SK-N-SH treated with all-trans-retinoic acid at 6 μM for 48 hours (cell line): ENCODE data around the gene SLC7A4.

Experiments used
- ATAC-seq: fragments of 200-7000 bp; cut with Tn5 transposase; 3 replicates; pipeline ENCODE4 v1.9.1; 2020; ENCODE audit warnings: mild to moderate bottlenecking, moderate library complexity
- ARNTL ChIP-seq: fragments of 450-650 bp; formaldehyde crosslinking; IDR thresholded peaks from 2 replicates; pipeline ENCODE4 v1.5.0; 2020; ENCODE audit warnings: low read depth, mild to moderate bottlenecking, moderate library complexity, borderline replicate concordance
- BACH2 ChIP-seq: fragments of 250-450 bp; sonication (Bioruptor Pico); IDR thresholded peaks from 2 replicates; pipeline ENCODE4 v1.9.0; 2021; ENCODE audit warnings: mild to moderate bottlenecking, borderline replicate concordance
- CSDC2 ChIP-seq: fragments of 250-450 bp; sonication (Bioruptor Pico); IDR thresholded peaks from 2 replicates; pipeline ENCODE4 v1.5.0; 2020; ENCODE audit warnings: mild to moderate bottlenecking, moderate library complexity
- CSRNP3 ChIP-seq: fragments of 250-450 bp; sonication (Bioruptor Pico); IDR thresholded peaks from 2 replicates; pipeline ENCODE4 v1.5.1; 2021; ENCODE audit warnings: mild to moderate bottlenecking, moderate library complexity
- ESRRG ChIP-seq: fragments of 250-450 bp; sonication (Bioruptor Pico); IDR thresholded peaks from 2 replicates; pipeline ENCODE4 v1.6.1; 2021; ENCODE audit warnings: mild to moderate bottlenecking
- PPARA ChIP-seq: fragments of 250-450 bp; sonication (Bioruptor Pico); IDR thresholded peaks from 2 replicates; pipeline ENCODE4 v1.5.0; 2020; ENCODE audit warnings: mild to moderate bottlenecking, borderline replicate concordance
- RARB ChIP-seq: fragments of 250-450 bp; sonication (Bioruptor Pico); IDR thresholded peaks from 2 replicates; pipeline ENCODE4 v1.8.0; 2021; ENCODE audit warnings: mild to moderate bottlenecking, moderate library complexity
- SNAI2 ChIP-seq: fragments of 250-450 bp; sonication (Bioruptor Pico); IDR thresholded peaks from 2 replicates; pipeline ENCODE4 v1.5.0; 2020; ENCODE audit warnings: mild to moderate bottlenecking, moderate library complexity
- TCF4 ChIP-seq: fragments of 250-450 bp; sonication (Bioruptor Pico); IDR thresholded peaks from 2 replicates; pipeline ENCODE4 v1.8.0; 2021; ENCODE audit warnings: mild to moderate bottlenecking, moderate library complexity, borderline replicate concordance
- TSHZ2 ChIP-seq: fragments of 250-450 bp; sonication (Bioruptor Pico); IDR thresholded peaks from 2 replicates; pipeline ENCODE4 v1.5.0; 2020; ENCODE audit warnings: mild to moderate bottlenecking, moderate library complexity
- ZC3H10 ChIP-seq: fragments of 250-450 bp; sonication (Bioruptor Pico); IDR thresholded peaks from 2 replicates; pipeline ENCODE4 v1.5.1; 2021; ENCODE audit warnings: mild to moderate bottlenecking, moderate library complexity
- ZFP3 ChIP-seq: fragments of 250-450 bp; sonication (Bioruptor Pico); IDR thresholded peaks from 2 replicates; pipeline ENCODE4 v1.5.0; 2020; ENCODE audit warnings: mild to moderate bottlenecking, moderate library complexity
- ZNF565 ChIP-seq: fragments of 450-650 bp; formaldehyde crosslinking; conservative IDR thresholded peaks from 2 replicates; pipeline ENCODE4 v1.5.0; 2020; ENCODE audit warnings: low read depth, mild to moderate bottlenecking, moderate library complexity
- ZNF70 ChIP-seq: fragments of 450-650 bp; formaldehyde crosslinking; IDR thresholded peaks from 2 replicates; pipeline ENCODE4 v1.5.0; 2020; ENCODE audit warnings: mild to moderate bottlenecking, moderate library complexity
- ZNF8 ChIP-seq: fragments of 450-650 bp; formaldehyde crosslinking; IDR thresholded peaks from 2 replicates; pipeline ENCODE4 v1.5.0; 2020; ENCODE audit warnings: mild to moderate bottlenecking, moderate library complexity
- TF ChIP-seq, protein P1 (sequence below): fragments of 250-450 bp; sonication (Bioruptor Pico); IDR thresholded peaks from 2 replicates; pipeline ENCODE4 v1.8.0; 2021; ENCODE audit warnings: low read depth, mild to moderate bottlenecking, moderate library complexity, borderline replicate concordance
- TF ChIP-seq, protein P2 (sequence below): fragments of 250-450 bp; sonication (Bioruptor Pico); IDR thresholded peaks from 2 replicates; pipeline ENCODE4 v1.8.0; 2020; ENCODE audit warnings: mild to moderate bottlenecking, moderate library complexity, borderline replicate concordance

SLC7A4 gene

DNA sequence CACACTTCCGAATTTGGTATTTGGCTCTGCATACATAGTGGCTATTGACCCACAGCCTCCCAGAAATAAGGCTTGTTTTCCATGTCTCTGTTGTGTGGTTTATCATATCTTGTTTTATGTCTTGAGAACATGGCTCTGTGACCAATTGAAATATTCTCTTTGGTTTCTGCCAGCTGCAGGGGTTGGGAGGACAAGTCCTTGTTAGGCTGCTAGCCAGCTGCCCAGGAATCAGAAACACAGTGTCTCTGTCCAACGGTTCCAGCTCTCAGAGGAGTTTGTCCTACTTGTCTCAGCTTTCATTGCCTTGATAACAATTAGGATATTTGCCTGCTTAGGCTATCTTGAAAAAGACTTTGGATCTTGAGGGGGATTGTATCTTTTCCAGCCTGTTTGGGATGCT is 6.0 kb upstream of the SLC7A4 start (continued):
- TF ChIP-seq TSHZ2 (CRISPR knock-in tag), result no peak
- TF ChIP-seq, protein P1, sequence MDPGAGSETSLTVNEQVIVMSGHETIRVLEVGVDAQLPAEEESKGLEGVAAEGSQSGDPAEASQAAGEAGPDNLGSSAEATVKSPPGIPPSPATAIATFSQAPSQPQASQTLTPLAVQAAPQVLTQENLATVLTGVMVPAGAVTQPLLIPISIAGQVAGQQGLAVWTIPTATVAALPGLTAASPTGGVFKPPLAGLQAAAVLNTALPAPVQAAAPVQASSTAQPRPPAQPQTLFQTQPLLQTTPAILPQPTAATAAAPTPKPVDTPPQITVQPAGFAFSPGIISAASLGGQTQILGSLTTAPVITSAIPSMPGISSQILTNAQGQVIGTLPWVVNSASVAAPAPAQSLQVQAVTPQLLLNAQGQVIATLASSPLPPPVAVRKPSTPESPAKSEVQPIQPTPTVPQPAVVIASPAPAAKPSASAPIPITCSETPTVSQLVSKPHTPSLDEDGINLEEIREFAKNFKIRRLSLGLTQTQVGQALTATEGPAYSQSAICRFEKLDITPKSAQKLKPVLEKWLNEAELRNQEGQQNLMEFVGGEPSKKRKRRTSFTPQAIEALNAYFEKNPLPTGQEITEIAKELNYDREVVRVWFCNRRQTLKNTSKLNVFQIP, result no peak
- no peak for TF ChIP-seq ZNF70 (CRISPR knock-in tag)
- no peak for TF ChIP-seq ARNTL (CRISPR knock-in tag)
- no peak for TF ChIP-seq ZNF565 (CRISPR knock-in tag)
- TF ChIP-seq ZC3H10 (CRISPR knock-in tag), result no peak
- no peak for TF ChIP-seq CSDC2 (CRISPR knock-in tag)
- TF ChIP-seq BACH2 (CRISPR knock-in tag), result no peak
- no peak for TF ChIP-seq CSRNP3 (CRISPR knock-in tag)
- TF ChIP-seq, all 23 proteins: peak for 0

- ATAC-seq, result no peak
- TF ChIP-seq BACH2 (CRISPR knock-in tag) (no peak), ZC3H10 (CRISPR knock-in tag) (no peak), ARNTL (CRISPR knock-in tag) (no peak), ZFP3 (CRISPR knock-in tag) (no peak), RARB (CRISPR knock-in tag) (no peak), TCF4 (CRISPR knock-in tag) (no peak)
- TF ChIP-seq, protein P2, sequence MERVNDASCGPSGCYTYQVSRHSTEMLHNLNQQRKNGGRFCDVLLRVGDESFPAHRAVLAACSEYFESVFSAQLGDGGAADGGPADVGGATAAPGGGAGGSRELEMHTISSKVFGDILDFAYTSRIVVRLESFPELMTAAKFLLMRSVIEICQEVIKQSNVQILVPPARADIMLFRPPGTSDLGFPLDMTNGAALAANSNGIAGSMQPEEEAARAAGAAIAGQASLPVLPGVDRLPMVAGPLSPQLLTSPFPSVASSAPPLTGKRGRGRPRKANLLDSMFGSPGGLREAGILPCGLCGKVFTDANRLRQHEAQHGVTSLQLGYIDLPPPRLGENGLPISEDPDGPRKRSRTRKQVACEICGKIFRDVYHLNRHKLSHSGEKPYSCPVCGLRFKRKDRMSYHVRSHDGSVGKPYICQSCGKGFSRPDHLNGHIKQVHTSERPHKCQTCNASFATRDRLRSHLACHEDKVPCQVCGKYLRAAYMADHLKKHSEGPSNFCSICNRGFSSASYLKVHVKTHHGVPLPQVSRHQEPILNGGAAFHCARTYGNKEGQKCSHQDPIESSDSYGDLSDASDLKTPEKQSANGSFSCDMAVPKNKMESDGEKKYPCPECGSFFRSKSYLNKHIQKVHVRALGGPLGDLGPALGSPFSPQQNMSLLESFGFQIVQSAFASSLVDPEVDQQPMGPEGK (CRISPR knock-in tag), result no peak
- TF ChIP-seq, protein P1, result no peak
Measured at GRCh38 chr22:21034989-21035388, 2.6 kb upstream of the SLC7A4 start.

GRCh38 chr22:21033895-21034294 is 1.5 kb upstream of the SLC7A4 start:
- ATAC-seq, result no peak
- TF ChIP-seq ARNTL (CRISPR knock-in tag) (no peak), ESRRG (CRISPR knock-in tag) (no peak), ZNF8 (CRISPR knock-in tag) (no peak)

- no peak for TF ChIP-seq PPARA (CRISPR knock-in tag)
- no peak for TF ChIP-seq SNAI2 (CRISPR knock-in tag)
- no peak for TF ChIP-seq ZNF8 (CRISPR knock-in tag)
- TF ChIP-seq, all 23 proteins: peak for 0
- no peak for ATAC-seq
Measured at GRCh38 chr22:21032868-21033688, 717 bp upstream of the SLC7A4 start.
